ENCODE data around the gene MAP2K3. TPM values are rescaled to one million over a fixed set of nuclear protein-coding genes. Genes with fewer than 3 reads are reported as not detected.

The MAP2K3 gene
- total and polyA plus RNA-seq, 2 of the 4 experiments (the other 2 are of a cell fraction), result 23.5 to 82.2 TPM

DNA sequence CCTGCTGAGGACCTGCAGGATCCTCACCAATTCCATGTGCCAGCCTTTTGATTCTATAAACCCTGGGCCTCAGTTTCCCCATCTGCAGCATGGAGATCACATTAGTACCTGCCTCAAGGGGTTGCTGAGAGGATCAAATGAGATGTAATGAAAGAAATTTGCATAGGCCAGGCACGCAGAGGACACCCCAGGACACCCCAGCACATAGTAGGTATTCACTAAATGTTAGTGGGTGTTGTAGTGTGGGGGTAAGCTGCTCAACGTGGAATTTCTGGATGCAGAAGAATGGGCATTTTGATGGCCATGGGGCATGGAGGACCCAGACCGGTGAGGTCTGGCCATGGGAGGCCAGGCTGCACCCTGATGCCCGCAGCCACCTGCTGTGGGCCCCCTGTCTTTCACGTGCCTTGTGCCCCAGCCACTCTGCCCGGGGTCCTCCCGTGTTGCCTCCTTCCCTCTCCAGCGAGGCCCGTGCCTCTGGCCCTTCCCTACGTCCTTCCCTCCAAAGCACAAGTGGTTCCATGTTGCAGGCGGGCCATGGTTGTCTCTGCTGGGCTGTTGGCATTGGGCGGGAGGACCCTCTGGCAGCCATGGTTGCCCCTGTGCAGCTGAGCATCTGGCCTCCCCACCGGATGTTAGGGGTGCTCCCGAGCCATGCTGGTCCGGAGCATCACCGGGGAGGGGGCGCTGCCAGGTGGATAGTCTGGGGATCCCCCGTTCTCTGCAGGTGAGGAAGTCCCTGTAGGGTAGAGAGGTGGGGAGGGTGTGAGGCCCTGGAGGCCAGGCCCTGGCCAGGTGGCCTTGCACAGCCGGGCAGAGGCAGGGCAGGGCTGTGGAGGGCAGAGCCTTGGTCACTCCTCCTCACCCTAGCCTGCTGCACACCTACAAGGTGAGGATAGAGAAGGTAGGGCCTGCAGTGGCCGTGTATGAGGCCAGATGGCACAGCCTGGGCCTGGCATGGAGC, 8.6 kb downstream of the MAP2K3 start (continued):
- TF ChIP-seq, protein P1, sequence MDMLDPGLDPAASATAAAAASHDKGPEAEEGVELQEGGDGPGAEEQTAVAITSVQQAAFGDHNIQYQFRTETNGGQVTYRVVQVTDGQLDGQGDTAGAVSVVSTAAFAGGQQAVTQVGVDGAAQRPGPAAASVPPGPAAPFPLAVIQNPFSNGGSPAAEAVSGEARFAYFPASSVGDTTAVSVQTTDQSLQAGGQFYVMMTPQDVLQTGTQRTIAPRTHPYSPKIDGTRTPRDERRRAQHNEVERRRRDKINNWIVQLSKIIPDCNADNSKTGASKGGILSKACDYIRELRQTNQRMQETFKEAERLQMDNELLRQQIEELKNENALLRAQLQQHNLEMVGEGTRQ (IDR thresholded peaks at IDR 0.05; ENCODE audit: low read depth, low read length), result no peak
- TF ChIP-seq MXI1 (IDR thresholded peaks at IDR 0.05; ENCODE audit: borderline replicate concordance, low read depth, low read length), result no peak

GRCh38 chr17:21293831-21294210, 9.3 kb downstream of the MAP2K3 start:
- peaks cover 3% of the 10 kb centered on the region; the same call in 1 of the 2 replicates for H3K9me3 ChIP-seq (ENCODE audit: control insufficient read depth, insufficient read depth, low read length)
- no peak for TF ChIP-seq CEBPB (IDR thresholded peaks at IDR 0.05; ENCODE audit: low read depth, low read length)
- peaks cover 27% of the 10 kb centered on the region for H3K4me1 ChIP-seq (ENCODE audit: control insufficient read depth, insufficient read depth, low read length)
- no peaks in the 10 kb centered on the region for H3K27me3 ChIP-seq (ENCODE audit: control insufficient read depth, insufficient read depth, low read length)
- H4K20me1 ChIP-seq (ENCODE audit: insufficient read depth, low read length), result peaks cover 99% of the 10 kb centered on the region
- in situ Hi-C loops (cut with MboI; ENCODE audit: low sequenced_read_pairs), result no loop called here
- H2BK5ac ChIP-seq (ENCODE audit: low read depth, low read length, poor library complexity, severe bottlenecking), result no peak overlapping the region
- BruUV-seq (replicated peaks), result no TSS peak
- no peak overlapping the region for H3K23ac ChIP-seq (ENCODE audit: low read depth, low read length)
- no peak overlapping the region for H3K27ac ChIP-seq (ENCODE audit: insufficient read depth, low read length)
- intact Hi-C loops (cut with micrococcal nuclease), result no loop called here
- ChIA-PET POLR2A (ENCODE audit: unreplicated experiment) (no interaction called here), CTCF (no interaction called here)
- no peak overlapping the region for H3K18ac ChIP-seq (ENCODE audit: low read depth, low read length)
- no peak overlapping the region for H4K8ac ChIP-seq (ENCODE audit: low read depth in 2 of 2, low read length in 2 of 2)
- dilution Hi-C loops (cut with HindIII; ENCODE audit: low sequenced_read_pairs, unreplicated experiment), result no loop called here
- 47% methylated on average over 10 of the region's 10 CpGs; no CpG with 5 or more reads in 1 of the 2 experiments for WGBS, 2 experiments (ENCODE audit: extremely low coverage in 2 of 2, insufficient read length in 1 of 2)
- no peak overlapping the region for H2AK9ac ChIP-seq (replicated peaks; ENCODE audit: low read depth, low read length, poor library complexity)
- no peak overlapping the region for H2AK5ac ChIP-seq (ENCODE audit: low read depth, low read length)
- no peak overlapping the region for H3K4me3 ChIP-seq (ENCODE audit: insufficient read depth, low read depth, low read length)
- ATAC-seq (ENCODE audit: low read depth) (no peak), DNase-seq (no peak)
- H3K56ac ChIP-seq (ENCODE audit: extremely low read depth, insufficient read depth, low read length), result no peak overlapping the region
- peaks cover 5 to 41% of the 10 kb centered on the region in 2 experiments; a peak in 3 of 4 replicates for H3K79me1 ChIP-seq (ENCODE audit: low read depth in 1 of 2, low read length in 2 of 2)
- no peak overlapping the region for H3K4ac ChIP-seq (ENCODE audit: low read depth, low read length)
- H3K4me2 ChIP-seq (ENCODE audit: low read depth, low read length), result no peak overlapping the region
- H4K91ac ChIP-seq (ENCODE audit: insufficient read depth, low read depth, low read length), result no peak overlapping the region
- no peak overlapping the region for H3K9ac ChIP-seq (ENCODE audit: low read depth, low read length)
- H3K14ac ChIP-seq (replicated peaks; ENCODE audit: low read depth, low read length), result no peak overlapping the region
- no peak overlapping the region for H2BK20ac ChIP-seq (ENCODE audit: low read depth, low read length)
- H3K36me3 ChIP-seq (ENCODE audit: control insufficient read depth, insufficient read depth, low read length), result peaks cover 12% of the 10 kb centered on the region; the same call in 1 of the 2 replicates
- no peak overlapping the region for H2BK15ac ChIP-seq (ENCODE audit: low read depth, low read length)
- H2AFZ ChIP-seq (replicated peaks; ENCODE audit: low read length, poor library complexity), result no peak overlapping the region
- H2BK120ac ChIP-seq (ENCODE audit: low read depth, low read length), result no peak overlapping the region
- no peaks in the 10 kb centered on the region; the same call in 1 of the 2 replicates for H3K9me1 ChIP-seq (ENCODE audit: insufficient read depth, low read length)
- no peak overlapping the region for H4K5ac ChIP-seq (ENCODE audit: low read depth, low read length)
